ENCODE results near the gene MIB2.
A peak's percentile ranks its signal among the peaks of the same experiment; 100 is the strongest.
"Not testable (repeated sequence)": the region's sequence is repeated elsewhere in the genome, so short reads cannot be mapped to it uniquely, and the experiment has no call there.

Gene MIB2
- 66.6 to 70.3 reads per million in 2 donors for total RNA-seq

DNA sequence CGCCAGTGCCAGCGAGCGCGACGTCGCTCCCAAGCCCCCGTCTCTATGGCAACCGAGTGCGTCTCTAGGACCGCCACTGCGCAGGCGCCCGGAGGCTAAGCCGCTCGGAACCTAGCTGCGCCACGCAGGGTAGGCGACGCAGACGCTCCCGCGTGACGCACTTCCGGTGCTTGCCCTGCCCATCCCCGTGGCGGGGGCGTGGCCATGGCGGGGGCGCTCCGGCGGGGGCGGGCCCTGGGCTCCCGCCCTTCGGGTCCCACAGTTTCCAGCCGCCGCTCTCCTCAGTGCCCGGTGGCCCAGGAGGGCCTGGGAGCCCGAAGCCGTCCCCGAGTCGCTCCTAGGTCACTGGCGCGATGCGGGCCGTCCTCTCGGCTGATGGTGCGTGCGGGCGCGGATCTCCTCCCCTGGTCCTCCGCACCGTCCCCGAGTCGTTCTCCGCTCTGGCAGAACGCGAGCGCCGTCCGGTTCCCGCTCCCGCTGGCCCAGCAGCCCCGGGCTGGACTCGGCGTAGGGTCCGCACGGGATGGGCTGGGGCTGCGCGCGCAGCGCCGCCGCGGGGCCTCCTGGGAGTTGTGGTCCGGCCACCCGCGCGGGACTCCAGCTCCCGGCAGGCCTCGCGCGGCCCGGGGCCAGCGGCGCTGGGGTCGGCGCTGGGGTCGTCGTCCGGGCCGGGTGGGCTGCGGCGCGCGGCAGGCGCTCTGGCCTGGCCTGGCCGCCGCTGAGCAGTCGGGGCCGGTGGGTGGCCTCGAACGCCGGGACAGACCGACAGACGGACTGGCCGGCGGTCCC, at the start of gene MIB2:
Gene MIB2 (plus strand): TSS at position 245 of the 789 bp plus-strand sequence. CDS start 7,953 bp downstream, outside the sequence.
- DNase-seq: peak; percentile 98

DNA sequence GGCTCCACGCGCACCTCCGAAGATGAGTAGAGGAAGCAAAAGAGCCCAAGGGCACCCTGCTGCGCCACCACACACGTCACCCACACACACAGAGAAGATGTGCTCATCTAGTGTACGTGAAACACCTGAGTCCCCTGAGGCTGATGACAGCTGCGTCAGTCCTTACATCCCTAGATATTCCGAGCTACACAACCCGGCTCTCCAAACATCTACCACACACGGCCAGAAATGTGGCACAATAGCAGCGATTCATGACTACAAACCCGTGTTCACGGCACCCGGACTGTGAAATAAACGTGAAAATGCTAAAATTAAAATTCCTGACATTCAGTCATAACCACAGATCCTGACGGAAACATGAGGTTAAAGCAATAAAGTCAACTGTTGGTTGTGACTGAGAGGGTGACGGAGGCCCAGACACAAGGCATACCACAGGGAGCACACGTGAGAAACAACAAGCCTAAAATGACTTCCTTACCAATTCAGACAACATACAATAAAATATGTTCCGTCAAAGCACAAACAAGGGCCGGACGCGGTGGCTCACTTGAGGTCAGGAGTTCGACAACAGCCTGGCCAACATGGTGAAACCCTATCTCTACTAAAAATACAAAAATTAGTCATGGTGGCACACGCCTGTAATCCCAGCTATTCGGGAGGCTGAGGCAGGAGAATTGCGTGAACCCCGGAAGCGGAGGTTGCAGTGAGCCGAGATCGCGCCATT, 48.0 kb upstream of the MIB2 start:
- DNase-seq: no peak

DNA sequence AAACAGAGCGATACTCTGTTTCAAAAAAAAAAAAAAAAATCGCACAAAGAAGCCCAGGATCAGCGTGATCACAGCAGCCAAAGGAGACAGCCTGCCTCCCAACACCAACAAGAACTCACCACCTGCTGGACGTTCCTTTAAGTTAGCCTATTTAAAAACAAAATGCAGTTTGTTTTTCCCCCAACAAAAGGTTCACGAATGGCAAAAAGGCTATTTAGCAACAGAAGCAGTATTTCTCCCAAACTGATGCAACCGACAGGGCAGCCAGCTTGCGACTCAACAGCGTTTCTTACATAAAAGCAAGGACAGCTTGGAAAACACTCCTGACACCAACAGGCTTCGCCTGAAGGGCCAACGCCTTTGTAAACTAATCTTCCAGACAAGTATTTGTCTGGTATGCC, 47.4 kb upstream of the MIB2 start:
- DNase-seq: no peak

DNA sequence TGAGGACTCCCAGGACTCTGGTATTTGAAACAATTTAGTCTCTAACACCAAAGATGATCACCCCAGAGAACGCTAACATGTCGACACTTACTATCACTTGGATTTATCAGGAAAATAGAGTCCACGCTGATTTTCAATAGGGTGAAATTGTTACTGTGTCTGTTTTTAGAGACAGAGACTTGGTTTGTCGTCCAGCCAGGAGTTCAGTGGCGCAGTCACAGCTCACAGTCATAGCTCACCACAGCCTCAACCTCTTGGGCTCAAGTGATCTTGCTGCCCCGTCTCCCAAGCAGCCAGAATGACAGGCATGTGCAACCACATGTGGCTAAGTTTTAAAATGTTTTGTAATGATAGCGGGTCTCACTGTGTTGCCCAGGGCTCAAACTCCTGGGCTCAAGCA, 46.0 kb upstream of the MIB2 start:
- no peak for DNase-seq

DNA sequence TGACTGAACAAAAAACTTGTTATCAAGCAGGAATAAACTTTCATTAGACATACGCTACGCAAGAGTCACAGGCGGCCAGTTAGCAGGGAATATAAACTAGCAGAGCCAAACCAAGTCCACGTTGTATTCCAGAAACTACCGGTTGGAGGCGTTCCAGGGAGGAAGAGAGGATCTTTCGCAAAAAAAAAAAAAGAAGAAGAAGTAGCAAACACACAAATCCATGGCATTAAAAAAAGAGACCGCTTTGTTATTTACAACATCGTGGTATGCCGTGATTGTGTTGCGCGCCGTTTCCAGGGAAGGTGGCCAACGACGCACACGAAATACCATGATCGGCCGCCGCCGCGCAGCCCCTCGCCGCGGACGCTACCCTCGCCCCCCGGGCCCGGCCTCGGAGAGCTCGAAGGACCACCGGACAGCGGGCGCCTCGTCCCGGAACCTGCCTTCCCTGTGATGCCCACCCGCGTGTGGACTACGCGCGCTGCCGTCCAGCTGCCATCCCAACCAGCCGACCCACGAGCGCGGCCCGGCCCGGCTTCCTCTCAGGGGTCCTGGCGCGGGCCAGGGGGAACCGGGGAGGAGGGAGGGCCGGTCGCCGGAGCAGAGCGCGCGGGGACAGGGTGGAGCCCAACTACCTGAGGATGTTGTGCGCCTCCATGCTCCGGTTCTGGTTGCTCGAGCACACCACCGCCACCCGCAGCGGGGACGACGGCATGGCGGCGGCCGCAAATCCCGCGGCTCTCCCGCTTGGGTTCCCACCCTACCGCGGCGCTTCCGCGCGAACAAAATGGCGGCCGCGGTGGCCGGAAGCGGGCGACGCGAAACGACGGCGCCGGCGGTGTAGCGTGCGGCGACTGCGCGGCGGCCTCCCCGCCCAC, 41.2 kb upstream of the MIB2 start:
- peak; percentile 76 for DNase-seq

DNA sequence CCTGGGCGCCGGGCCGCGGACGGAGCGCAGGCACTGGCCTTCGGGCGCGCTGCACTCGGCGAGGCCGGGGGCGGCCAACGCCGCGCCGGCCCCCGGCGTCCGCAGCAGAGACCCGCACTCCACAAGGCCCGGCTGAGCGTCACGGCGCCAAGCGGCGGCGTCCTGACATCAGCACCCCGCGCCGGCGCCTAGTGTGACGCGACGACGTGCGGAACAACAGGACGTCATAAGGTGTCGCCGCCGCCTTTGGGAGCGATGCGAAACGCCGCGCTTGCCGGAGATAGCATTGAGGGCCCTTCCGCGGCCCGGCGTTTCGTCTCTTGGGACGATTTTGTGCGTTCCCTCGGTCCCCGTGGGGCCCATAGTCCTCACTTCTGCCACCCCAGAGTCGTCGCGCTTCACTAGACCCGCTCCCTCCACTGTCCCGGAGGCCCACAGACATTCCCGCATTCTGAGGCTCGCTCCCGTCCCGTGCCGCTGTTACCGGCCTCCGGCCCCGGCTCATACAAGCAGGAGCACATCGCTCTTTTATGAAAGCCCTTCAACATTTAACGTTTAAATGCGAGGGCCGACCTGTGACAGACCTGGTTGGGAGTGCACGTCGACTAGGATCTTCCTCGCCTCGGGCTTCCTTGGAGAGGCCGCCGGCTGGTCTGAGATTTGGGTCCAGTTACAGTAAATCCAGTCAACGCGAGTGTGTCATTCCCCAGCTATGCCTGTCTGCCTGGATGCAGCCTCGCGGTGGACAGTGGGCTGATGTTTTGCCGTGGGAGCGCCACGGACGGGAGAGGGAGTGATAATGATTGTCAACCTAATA, 40.4 kb upstream of the MIB2 start, which contains the start of gene SSU72:
Gene SSU72 (minus strand): TSS at position 143 of the 817 bp plus-strand sequence. CDS start 306 bp downstream, outside the sequence.
- DNase-seq: peak; percentile 85

DNA sequence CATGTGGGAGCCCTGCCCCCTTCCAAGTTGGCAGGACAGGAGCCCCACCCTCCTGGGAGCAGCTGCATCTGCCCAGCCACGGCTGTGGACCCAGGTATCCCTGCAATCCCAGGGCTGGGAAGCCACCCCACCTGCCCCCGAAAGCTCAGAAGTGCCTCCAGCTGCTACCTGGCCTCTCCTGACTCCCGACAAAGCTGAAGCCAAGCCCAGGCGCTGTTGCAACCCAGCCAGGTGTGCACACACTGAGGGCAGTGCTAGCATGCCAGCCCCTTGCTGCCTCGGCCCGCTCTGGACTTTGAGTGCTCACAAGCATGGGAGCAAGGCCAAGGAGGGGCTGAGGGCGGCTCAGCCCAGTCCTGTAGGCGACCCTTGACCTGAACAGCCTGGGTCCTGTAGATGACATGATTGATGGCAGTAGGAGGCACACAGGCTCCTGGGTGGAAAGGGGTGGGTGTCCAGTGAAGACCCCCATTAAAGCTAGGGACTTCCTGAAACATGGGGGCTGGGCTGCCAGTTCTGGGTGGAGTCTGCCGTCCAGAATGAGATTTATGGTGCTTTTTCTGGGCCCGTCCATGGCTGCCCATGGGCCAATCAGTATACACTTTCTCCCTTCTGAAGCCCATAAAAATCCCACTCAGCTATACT, 37.8 kb upstream of the MIB2 start:
- DNase-seq: no peak

DNA sequence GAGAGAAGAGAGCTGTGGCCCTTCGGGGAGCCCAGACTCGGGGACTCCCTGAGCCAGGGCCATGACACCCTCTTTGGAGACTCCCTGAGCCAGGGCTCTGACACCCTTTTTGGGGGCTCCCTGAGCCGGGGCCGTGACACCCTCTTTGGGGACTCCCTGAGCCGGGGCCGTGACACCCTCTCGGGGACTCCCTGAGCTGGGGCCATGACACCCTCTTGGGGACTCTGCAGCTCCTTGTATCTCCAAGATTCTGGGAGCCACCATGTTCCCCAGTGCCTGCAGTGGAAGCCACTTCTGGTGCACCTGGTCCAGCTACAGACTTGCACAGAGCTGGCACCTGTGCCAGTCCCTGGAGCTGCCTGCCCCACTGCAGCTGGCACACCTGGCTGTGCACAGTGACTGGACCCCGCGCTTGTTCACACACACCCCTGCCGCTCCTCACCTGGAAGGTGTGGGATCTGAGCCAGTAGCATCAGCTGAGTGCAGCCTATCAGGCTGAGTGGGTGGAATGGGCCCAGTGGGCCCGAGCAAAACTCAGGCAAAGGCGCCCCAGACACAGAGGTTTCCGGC, 36.8 kb upstream of the MIB2 start:
- no peak for DNase-seq

DNA sequence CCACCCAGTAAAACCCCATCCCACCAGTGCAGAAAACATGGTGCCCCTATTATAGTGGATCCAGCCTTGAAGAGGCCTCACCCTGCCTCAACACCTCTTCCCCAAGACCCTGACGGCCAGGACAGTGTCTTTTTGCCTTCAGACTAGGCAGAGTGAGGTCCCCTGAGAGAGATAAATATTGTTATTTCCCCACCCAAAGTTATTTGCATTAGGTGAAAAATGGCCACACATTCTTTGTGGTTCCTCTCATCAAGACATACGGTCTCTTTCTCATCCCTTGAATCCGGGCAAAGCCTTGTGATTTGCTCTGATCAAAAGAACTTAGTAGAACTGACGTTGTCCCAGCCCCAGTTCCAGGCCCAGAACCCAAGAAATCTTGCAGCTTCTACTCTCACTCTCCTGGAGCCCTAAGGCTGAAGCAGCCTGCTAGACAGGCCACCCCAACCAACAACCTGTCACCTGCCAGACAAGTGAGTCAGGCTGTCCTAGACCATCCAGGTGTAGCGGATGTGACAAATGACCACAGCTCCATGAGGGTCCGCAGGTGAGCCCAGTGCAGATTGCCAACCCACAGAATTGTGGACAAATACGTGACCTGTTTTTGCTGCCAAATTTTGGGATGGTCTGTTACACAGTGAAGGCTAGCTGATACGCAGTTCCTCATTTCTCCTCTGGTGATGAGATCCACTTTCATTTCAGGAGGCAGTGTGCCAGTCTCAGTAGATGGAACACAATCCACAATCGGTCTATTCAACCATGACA, 32.5 kb upstream of the MIB2 start:
- DNase-seq: no peak

DNA sequence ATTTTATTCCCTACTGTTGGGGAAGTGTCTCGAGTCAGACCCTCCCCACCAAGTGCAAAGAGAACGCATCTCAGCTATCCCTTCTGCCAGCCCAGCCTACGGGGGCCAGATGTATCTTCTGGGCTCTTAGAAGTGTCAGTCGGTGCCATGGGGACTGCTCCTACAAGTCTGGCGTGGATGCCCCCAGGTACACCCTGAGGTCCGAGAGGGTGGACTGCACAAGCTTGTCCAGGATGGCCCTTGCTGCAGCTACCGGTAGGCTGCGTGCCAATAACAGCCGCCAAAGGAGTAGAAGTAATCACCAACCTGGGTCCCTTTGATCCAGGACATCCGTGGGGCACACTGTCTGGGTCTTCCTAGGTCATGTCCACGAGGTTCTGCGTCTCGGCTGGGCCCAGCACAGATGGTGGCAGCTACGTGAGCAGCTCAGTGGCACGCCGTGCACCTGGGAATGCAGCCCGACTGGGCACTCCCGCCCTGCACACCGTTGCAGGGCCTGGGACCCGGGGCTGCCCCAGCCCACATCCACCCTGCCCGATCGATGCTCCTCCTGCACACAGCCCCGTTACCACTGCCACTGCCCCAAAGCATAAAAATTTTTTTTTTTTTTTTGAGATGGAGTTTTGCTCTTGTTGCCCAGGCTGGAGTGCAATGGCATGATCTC, 31.8 kb upstream of the MIB2 start:
- no peak for DNase-seq

DNA sequence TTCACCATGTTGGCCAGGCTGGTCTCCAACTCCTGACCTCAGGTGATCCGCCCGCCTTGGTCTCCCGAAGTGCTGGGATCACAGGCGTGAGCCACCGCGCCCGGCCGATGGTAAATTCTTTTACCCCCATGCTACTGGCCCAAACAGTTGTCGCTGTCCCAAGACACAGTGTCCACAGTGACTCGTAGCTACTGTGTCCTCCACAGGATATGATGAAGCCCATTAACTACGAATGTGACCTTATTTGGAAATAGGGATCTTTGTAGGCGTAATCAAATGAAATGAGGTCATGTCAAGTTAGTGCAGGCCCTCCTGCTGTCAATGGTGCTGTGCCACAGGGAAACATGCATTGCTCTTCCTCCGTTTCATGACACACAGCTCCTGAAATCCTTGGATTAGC, 23.8 kb upstream of the MIB2 start:
- no peak for DNase-seq

DNA sequence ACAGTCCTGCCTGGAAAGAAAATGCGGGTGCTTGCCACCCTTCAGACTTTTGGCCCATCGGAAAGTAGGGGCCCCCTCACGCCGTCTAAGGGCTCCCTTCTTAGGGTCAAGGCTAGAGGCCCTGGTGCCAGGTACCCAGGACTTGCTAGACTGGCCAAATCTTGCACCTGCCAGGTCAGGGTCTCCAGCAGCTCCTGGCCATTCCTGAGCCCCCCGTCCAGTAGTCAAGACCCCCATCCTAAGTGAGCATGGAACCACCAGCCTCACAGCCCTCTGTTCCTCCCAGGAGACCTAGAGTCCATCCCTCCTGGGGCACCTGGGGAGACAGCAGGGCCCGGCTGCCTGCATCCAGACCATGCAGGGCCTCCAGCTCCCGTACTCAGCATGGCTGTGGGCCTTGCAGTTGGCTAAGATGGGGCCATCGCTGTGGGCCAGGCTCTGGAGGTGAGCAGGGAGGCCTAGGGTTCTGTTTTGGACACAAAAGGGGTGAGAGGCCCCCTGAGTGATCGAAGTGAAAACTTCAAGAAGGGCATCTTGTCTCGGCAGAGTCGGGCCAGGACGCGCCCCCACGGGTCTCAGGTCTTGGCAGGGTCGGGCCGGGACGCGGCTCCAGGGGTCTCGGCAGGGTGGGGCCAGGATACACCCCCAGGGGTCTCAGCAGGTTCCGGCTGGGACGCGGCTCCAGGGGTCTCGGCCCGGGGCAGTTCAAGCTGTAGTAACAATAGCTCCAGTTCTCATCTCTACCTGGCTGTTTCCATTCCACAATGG, 21.3 kb upstream of the MIB2 start:
- no peak for DNase-seq

DNA sequence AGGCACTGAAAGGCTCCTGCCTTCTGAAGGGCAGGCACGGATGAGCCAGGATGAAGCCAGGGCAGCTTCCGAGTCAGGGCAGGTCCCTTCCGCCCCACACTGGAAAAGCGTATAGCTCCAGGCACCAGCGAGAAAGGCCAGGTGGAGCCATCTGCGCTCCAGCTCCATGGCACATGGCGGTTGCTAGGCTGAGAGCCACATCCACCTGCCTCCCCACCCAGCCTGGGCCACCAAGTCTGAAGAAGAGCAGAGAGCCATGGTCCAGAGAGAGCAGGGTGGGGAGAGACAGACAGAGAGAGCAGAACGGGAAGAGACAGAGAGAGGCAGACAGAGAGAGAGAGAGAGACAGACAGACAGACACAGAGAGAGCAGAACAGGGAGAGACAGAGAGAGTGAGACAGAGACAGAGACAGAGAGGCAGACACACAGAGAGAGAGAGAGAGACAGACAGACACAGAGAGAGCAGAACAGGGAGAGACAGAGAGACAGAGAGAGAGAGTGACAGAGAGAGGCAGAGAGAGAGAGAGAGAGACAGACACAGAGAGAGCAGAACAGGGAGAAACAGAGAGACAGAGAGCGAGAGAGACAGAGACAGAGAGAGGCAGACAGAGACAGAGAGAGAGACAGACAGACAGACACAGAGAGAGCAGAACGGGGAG, 20.6 kb upstream of the MIB2 start:
- no peak for DNase-seq

DNA sequence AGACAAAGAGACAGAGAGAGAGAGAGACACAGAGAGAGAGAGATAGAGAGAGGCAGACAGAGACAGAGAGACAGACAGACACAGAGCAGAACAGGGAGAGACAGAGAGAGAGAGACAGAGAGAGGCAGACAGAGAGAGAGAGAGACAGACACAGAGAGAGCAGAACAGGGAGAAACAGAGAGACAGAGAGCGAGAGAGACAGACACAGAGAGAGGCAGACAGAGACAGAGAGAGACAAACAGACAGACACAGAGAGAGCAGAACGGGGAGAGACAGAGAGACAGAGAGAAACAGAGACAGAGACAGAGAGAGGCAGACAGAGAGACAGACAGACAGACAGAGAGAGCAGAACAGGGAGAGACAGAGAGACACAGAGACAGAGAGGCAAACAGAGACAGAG, 20.0 kb upstream of the MIB2 start:
- DNase-seq: not testable (repeated sequence)

DNA sequence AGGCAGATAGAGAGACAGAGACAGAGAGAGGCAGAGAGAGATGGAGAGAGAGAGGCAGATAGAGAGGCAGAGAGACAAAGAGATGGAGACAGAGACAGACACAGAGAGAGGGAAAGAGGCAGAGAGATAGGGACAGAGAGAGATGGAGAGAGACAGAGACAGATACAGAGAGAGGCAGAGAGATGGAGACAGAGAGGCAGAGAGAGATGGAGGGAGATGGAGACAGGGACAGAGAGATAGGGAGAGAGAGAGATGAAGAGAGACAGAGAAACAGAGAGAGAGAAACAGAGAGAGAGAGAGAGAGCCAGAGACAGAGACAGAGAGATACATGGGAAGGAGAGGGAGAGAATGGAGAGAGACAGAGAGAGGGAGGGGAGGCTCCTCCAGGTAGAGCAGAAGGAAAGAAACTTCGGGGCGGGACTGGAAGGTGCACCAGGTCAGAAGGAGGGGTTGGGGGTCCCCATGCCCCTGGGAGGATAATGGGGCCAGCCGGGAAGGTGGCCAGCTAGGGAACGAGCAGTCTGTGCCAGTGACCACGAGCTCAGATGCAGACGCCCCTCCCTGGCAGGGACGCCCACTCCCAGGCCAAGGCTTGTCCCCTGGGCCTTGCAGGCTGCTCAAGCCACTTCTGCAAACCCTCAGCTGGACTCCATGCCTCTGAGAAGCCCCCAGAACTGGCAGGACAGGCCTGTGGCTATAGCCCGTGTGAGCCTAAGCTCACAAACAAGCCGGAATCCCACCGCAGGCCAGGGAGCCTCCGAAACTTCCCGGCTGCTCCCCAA, 18.6 kb upstream of the MIB2 start:
- no peak for DNase-seq

DNA sequence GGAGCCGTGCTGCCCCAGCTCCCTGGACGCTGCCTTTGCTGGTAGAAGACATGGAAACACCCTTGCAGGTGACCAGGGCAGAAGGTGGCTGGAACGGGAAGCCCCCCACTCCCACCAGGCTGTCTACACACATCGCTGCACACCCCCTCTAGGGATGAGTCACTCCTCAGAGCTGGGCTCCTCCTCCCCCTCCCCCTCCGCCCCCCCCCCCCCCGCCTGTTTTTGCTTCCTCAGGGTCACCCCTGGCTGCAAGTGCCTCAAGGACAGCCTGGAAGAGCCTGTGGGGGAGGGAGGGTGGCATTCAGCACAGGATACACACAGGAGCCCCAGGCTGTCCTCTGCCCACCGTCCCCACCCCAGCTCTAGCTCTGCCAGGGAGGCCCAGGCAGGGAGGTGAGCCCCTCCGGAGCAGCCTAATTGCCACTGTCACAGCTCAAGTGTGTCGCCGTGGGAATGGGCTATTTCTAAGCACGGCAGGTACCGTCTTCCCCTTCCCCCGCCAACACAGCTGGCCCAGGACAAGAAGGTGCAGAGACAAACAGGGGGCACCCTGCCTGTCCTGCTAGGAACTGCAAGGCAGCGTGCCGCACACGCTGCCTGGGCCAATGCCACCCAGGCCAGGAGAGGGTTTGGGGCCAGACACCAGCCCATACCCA, 17.9 kb upstream of the MIB2 start:
- DNase-seq: no peak

DNA sequence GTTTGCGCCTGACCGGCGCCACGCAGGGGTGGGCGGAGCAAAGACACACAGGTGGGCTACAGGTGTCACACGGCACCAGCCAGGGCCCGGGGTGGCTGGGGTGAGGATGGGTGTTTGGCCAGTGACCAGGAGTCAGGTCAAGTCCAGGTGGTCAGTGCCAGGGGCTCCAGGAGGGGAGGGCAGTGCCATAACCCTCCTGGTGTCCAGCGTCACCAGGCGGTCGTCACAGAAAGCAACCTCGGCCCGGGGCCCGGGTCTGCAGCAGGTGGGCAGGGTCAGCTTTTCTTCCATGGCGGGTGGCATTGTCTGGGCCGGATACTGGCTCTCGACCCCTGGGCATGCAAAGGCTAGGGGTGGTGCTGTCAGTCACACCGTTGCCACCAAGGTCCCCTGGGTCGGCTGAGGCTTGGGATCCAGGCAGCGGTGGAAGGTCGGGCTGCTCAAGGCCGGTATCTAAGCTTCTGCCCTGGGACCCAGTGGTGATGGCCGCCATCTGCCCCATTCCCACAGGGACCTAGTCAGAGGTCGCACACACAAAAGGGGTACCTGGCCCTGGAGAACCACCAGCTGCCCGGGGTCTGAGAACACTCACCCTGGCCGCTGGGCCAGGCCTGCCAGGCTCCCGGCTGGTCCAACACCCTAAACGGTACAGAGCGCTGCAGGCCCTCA, 17.1 kb upstream of the MIB2 start:
- DNase-seq: no peak
